Astrocyte of the spinal cord (primary cell): Measurements from ENCODE around the gene TTC24.

Experiments used
- DNase-seq: peaks from one replicate; pipeline ENCODE4 v3.0.0; 2011; ENCODE audit warnings: low read depth, low spot score
- H3K4me3 ChIP-seq: 2 replicates; pipeline ENCODE4 v1.5.1; 2011; ENCODE audit warnings: low read depth, mild to moderate bottlenecking, low read length, moderate library complexity
- CTCF ChIP-seq: IDR thresholded peaks from 2 replicates; pipeline ENCODE4 v1.5.1; 2012; ENCODE audit warnings: low read depth, mild to moderate bottlenecking, low read length, inconsistent platforms
- in situ Hi-C: cut with HindIII; loops from 2 replicates; pipeline ENCODE4 v1.10.0; 2017; ENCODE audit warnings: low sequenced_read_pairs

Gene TTC24

GRCh38 chr1:156590326-156591180 is 11.0 kb downstream of the TTC24 start:
- DNase-seq: no peak
- in situ Hi-C loops: no loop called here
- TF ChIP-seq CTCF: no peak
- H3K4me3 ChIP-seq: no peak overlapping the region

DNA sequence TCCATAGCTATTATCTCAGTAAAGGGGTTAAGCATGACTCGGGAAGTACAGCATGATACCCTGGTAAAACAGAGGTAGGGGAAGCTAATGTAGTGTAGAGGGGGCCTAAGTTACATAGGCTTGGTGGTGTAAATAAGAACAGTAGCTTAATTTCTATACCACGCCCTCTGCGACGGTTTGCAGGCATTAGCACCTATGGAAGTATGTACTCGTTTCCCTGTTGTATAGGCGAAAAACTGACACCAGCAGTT is 11.6 kb downstream of the TTC24 start:
- DNase-seq: no peak
- TF ChIP-seq CTCF: no peak
- in situ Hi-C loops: no loop called here
- peak overlapping the region; percentile 76 for H3K4me3 ChIP-seq

- in situ Hi-C loops: no loop called here
- peak within 1 kb of the TSS; percentile 76 for H3K4me3 ChIP-seq
- DNase-seq: peak; percentile 43
- no peak for TF ChIP-seq CTCF
Measured at GRCh38 chr1:156591432-156592157, 12.1 kb downstream of the TTC24 start, which contains the start of gene NAXE. Gene NAXE, plus strand, starts transcription at chr1:156591776. Its CDS starts 29 bp downstream, at chr1:156591805.

GRCh38 chr1:156592158-156592909 is 12.8 kb downstream of the TTC24 start:
- no peak for TF ChIP-seq CTCF
- peak overlapping the region; percentile 76 for H3K4me3 ChIP-seq
- in situ Hi-C loops: no loop called here
- DNase-seq: no peak

- no peak for TF ChIP-seq CTCF
- in situ Hi-C loops: no loop called here
- DNase-seq: no peak
- no peak overlapping the region for H3K4me3 ChIP-seq
Measured at GRCh38 chr1:156592910-156593660, 13.6 kb downstream of the TTC24 start.

- TF ChIP-seq CTCF: no peak
- no peak for DNase-seq
- in situ Hi-C loops: no loop called here
- no peak overlapping the region for H3K4me3 ChIP-seq
Measured at GRCh38 chr1:156593661-156593989, 14.1 kb downstream of the TTC24 start.
